Muscle of arm (tissue), 12 donors: ENCODE measurements around the gene LRRC3C. TPM values are rescaled to one million over a fixed set of nuclear protein-coding genes. Genes with fewer than 3 reads are reported as not detected.

Source experiments
- DNase-seq: peaks from one replicate; pipeline ENCODE4 v3.0.0-alpha.2; 2013
- polyA plus RNA-seq, 12 donors: library from polyadenylated mRNA; unstranded; fragments of 120-200 nt; gene quantifications; one replicate each; pipeline ENCODE4 v1.2.1, GENCODE V29; 2013; ENCODE audit not compliant: insufficient read length in 12 of 12

LRRC3C gene
- polyA plus RNA-seq, 12 donors, result 0.19 TPM; not detected in 11

DNA sequence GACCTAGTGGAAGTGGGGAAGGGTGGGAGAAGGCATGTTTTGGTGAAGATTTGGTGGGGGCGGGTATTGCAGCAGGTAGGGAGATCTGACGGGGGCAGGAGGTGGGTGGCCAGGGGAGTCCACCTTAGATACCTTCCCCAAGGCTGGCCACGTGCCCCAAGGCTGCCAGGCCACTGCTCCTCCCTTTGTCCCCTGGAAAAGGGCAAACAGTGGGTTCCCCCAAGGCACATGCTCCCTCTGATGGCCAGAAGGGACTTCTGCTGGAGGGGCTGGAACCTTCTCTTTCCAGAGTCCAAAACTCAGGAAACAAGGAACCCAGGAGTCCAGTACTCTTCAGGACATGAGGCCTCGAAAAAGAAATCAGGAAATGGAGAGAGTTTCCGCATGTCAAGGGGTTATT, 46.9 kb downstream of the LRRC3C start:
- no peak for DNase-seq

DNA sequence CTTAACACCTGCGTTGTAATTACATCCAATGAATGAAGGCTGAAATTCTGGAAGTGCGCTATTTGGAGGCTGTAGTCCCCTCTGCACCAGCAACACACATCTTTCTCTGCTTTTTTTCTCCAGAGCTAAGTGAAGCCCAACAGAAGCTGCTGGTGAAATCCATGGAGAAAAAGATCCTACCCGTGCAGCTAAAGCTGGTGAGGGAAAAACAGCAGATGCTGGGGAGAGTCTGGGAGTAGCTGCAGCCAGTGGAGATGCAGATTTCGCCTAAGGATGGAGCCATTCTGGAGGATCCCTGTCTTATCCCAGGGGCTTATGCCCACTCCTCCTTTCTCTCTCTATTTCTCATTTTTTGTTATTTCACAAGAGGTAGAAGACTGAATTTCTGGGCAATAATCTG, 48.3 kb downstream of the LRRC3C start:
- DNase-seq, result no peak

DNA sequence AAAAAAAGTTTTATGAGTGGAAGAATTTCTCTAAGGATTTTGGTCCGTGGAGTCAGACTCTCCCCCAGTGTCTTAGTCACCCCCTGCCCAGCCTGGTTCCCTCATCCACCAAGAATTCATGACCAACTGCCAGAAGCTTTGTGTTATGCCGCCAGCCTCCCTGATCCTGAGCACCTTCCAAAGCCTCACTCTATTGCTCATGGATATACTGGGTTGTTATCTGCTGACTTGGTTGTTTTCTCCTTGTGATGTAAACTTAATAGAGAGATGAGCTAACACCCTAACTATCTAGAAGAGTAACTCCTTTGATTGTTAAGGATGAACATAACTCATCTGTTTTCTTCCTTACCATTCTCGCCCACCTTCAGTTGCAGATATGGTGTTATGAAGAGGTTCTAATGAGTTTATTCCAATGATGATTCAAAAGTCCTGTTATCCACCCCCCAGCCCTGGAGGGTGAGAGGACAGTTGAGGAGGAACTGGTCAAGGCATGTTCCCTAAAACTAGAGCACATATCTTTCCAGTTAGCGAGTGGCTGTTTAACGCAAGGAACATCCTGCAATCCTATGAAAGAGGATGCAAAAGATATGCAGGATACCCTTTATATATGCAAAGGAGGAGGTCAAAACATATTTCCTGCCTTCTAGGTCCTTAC, 51.6 kb downstream of the LRRC3C start:
- no peak for DNase-seq

DNA sequence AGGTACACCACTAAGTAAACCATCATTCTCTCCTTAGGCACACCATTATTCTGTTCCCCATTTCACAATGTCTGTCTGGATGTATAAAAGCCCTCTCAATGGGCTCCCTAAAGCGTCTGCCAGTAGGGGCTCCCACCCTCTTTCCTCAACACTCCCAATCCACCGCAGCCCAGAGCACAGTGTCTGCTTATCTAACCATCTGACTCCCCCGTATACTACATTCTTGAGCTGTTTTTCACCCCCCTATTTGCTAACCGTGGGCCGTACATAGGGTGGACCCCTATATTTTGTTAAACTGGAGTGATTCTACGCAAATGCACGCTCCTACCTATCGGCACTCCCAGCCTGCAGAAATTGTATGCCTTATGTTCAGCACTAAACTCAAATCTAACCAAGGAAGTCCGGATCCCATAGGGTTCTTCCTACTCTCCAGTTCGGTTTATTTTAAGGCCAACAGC, 52.4 kb downstream of the LRRC3C start:
- no peak for DNase-seq

DNA sequence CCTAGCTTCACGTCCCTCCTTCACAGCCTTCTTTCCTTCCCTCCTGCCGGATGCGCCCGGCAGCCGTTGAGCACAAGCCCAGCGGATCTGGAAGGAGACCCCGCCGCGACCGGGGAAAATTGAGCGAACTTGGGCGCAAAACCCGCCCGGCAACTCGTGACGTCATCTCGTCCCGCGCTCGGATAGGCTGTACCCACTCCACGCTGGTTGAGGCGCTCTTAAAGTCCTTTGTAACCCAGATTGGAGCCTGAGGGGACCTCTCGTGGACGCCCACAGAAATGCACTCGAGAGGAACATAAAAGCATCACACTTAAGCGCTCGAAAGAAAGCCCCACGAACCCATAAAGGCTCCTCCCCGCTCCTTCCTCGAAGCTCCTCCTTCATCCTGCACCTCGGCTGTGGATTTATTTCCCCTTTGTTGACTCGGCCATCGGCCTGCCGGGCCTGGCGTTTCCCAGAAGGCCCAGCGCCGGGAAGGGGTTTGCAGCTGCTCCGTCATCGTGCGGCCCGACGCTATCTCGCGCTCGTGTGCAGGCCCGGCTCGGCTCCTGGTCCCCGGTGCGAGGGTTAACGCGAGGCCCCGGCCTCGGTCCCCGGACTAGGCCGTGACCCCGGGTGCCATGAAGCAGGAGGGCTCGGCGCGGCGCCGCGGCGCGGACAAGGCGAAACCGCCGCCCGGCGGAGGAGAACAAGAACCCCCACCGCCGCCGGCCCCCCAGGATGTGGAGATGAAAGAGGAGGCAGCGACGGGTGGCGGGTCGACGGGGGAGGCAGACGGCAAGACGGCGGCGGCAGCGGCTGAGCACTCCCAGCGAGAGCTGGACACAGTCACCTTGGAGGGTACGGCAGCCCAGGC, 53.0 kb downstream of the LRRC3C start, which contains the start of gene PSMD3:
Gene PSMD3 (plus strand): TSS at position 457 of the 856 bp plus-strand sequence. CDS start 164 bp downstream, at position 621.
- peak; percentile 100 for DNase-seq

- no peak for DNase-seq
Observed at GRCh38 chr17:39981207-39981741, 53.7 kb downstream of the LRRC3C start.

DNA sequence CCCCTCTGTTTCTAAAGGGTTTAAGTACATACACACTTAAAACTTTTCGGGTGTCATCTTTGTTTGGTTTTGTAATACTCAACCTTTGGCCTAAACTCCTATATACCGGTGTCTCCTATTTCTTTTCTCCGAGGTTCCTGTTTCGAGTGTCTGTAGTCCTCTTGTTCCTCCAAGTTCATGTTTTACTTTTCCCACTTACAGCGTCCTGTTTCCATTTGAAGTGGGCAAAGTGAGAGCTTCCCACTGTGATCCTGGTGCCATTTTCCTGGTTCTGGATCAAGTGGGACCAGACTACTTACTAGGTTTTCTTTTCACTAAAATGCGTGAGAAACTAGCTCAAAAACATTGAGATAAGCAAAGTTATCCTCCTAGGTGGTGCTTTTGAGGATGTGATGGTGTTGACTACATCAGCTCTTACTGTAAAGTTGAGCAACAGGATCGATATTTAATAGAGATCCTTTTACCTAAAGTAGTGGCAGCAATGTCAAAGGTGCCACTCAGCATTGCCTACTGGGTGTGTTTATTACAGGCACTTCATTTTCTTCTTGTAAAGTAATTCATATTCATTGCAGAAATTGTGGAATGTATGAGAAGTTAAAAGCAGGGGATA, 54.3 kb downstream of the LRRC3C start:
- DNase-seq, result no peak

- DNase-seq, result no peak
Observed at GRCh38 chr17:39988206-39988810, 60.8 kb downstream of the LRRC3C start.

GRCh38 chr17:39994448-39994847, 66.9 kb downstream of the LRRC3C start:
- no peak for DNase-seq

Other genes with a start within 250 kb of the LRRC3C start
- gene PGAP3, start 239.7 kb upstream of the LRRC3C start, polyA plus RNA-seq, result 10 to 100 TPM in 11 of 12 donors, not detected in 1; 13.7 to 25.3 (median 18.6) TPM
- gene ERBB2, start 227.7 kb upstream of the LRRC3C start, polyA plus RNA-seq, result 100 to 1,000 TPM in 11 of 12 donors, not detected in 1; 104 to 148 (median 128) TPM
- gene MIEN1, start 197.2 kb upstream of the LRRC3C start, polyA plus RNA-seq, result 10 to 100 TPM in 11 of 12 donors, not detected in 1; 14.8 to 23.6 (median 18.9) TPM
- 1 to 10 TPM in 3 of 12 donors, under 1 TPM in 7, not detected in 2; 0.13 to 5.3 (median 0.48) TPM for gene GRB7, start 189.8 kb upstream of the LRRC3C start, polyA plus RNA-seq
- gene IKZF3, start 63.4 kb upstream of the LRRC3C start, polyA plus RNA-seq, result 1 to 10 TPM in 1 of 12 donors, under 1 TPM in 9, not detected in 2; 0.06 to 1.5 (median 0.25) TPM
- gene ZPBP2, start 59.5 kb upstream of the LRRC3C start, polyA plus RNA-seq, result not detected
- 10 to 100 TPM in 5 of 12 donors, 1 to 10 TPM in 6, not detected in 1; 5.5 to 24.9 (median 9.6) TPM for gene GSDMB, start 9.1 kb upstream of the LRRC3C start, polyA plus RNA-seq
- gene ORMDL3, start 131 bp upstream of the LRRC3C start, polyA plus RNA-seq, result 10 to 100 TPM in 11 of 12 donors, not detected in 1; 37.2 to 65.9 (median 42.6) TPM
- under 1 TPM in 10 of 12 donors, not detected in 2; 0.08 to 0.19 (median 0.14) TPM for gene GSDMA, start 35.3 kb downstream of the LRRC3C start, polyA plus RNA-seq
- gene PSMD3, start 53.1 kb downstream of the LRRC3C start, polyA plus RNA-seq, result 100 to 1,000 TPM in 1 of 12 donors, 10 to 100 TPM in 10, not detected in 1; 59.7 to 102 (median 83.6) TPM
- gene CSF3, start 87.7 kb downstream of the LRRC3C start, polyA plus RNA-seq, result under 1 TPM in 6 of 12 donors, not detected in 6; 0.15 to 0.28 (median 0.23) TPM
- gene MED24, start 126.7 kb downstream of the LRRC3C start, polyA plus RNA-seq, result 100 to 1,000 TPM in 1 of 12 donors, 10 to 100 TPM in 10, not detected in 1; 52.6 to 127 (median 70.7) TPM
- 10 to 100 TPM in 11 of 12 donors, not detected in 1; 50.5 to 83.8 (median 63.6) TPM for gene THRA, start 135.2 kb downstream of the LRRC3C start, polyA plus RNA-seq
- gene NR1D1, start 172.9 kb downstream of the LRRC3C start, polyA plus RNA-seq, result 10 to 100 TPM in 1 of 12 donors, 1 to 10 TPM in 9, not detected in 2; 1.7 to 12.3 (median 3.4) TPM
- gene MSL1, start 194.2 kb downstream of the LRRC3C start, polyA plus RNA-seq, result 100 to 1,000 TPM in 10 of 12 donors, 10 to 100 TPM in 1, not detected in 1; 95.6 to 172 (median 129) TPM
- 100 to 1,000 TPM in 1 of 12 donors, 10 to 100 TPM in 10, not detected in 1; 54.5 to 130 (median 62.1) TPM for gene CASC3, start 212.8 kb downstream of the LRRC3C start, polyA plus RNA-seq
- 10 to 100 TPM in 5 of 12 donors, 1 to 10 TPM in 6, not detected in 1; 4.4 to 25.8 (median 8.0) TPM for gene RAPGEFL1, start 249.7 kb downstream of the LRRC3C start, polyA plus RNA-seq